ENCODE results near the gene SPON1. TPM values are rescaled to one million over a fixed set of nuclear protein-coding genes. Genes with fewer than 3 reads are reported as not detected.
"Not testable (repeated sequence)": the region's sequence is repeated elsewhere in the genome, so short reads cannot be mapped to it uniquely, and the experiment has no call there.

SPON1 gene
- total RNA-seq, 1 donor from 2014 or later: 0.47 TPM

GRCh38 chr11:14075118-14076078 lies 112.9 kb downstream of the SPON1 start:
- DNase-seq (ENCODE audit: extremely low read depth, low read depth, low spot score): no peak

- no peak for DNase-seq (ENCODE audit: extremely low read depth, low read depth, low spot score)
Observed at GRCh38 chr11:14079011-14079410, 116.5 kb downstream of the SPON1 start.

DNA sequence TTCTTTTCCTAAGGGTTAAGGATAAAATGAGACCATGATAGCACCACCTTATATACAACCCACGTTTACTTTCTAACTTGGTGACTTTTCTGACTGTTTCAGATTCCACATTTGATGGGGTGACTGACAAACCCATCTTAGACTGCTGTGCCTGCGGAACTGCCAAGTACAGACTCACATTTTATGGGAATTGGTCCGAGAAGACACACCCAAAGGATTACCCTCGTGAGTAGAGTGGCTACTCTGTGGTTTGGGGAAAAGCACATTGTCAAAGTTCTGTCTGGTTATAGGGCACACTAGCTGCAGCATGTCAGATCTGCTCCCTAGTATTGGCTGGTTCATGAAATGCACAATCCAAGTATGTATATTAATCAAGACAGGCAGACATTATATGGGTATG lies 117.3 kb downstream of the SPON1 start:
- no peak for DNase-seq (ENCODE audit: extremely low read depth, low read depth, low spot score)

GRCh38 chr11:14081581-14082231 lies 119.2 kb downstream of the SPON1 start:
- no peak for DNase-seq (ENCODE audit: extremely low read depth, low read depth, low spot score)

GRCh38 chr11:14082338-14082737 lies 119.8 kb downstream of the SPON1 start:
- no peak for DNase-seq (ENCODE audit: extremely low read depth, low read depth, low spot score)

GRCh38 chr11:14088861-14089260 lies 126.3 kb downstream of the SPON1 start:
- not testable (repeated sequence) for DNase-seq (ENCODE audit: extremely low read depth, low read depth, low spot score)

DNA sequence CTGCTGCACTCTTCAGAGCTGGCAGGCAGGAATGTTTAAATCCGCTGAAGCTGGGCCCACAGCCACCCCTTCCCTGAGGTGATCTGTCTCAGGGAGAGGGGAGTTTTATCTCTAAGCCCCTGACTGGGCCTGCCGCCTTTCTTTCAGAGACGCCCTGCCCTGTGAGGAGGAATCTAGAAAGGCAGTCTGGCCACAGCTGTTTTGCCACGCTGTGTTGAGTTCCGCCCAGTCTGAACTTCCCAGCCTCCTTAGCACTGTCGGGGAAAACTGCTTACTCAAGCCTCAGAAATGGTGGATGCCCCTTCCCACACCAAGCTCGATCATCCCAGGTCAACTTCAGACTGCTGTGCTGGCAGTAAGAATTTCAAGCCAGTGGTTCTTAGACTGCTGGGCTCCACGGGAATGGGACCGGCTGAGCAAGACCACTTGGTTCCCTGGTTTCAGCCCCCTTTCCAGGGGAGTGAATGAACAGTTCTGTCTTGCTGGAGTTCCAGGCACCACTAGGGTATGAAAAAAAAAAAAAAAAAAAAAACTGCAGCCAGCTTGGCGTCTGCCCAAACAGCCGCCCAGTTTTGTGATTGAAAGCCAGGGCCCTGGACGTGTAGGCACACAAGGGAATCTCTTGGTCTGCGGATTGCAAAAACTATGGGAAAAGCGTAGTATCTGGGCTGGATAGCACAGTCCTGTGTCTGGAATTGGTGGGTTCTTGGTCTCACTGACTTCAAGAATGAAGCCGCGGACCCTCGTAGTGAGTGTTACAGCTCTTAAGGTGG lies 127.4 kb downstream of the SPON1 start:
- DNase-seq (ENCODE audit: extremely low read depth, low read depth, low spot score): no peak

DNA sequence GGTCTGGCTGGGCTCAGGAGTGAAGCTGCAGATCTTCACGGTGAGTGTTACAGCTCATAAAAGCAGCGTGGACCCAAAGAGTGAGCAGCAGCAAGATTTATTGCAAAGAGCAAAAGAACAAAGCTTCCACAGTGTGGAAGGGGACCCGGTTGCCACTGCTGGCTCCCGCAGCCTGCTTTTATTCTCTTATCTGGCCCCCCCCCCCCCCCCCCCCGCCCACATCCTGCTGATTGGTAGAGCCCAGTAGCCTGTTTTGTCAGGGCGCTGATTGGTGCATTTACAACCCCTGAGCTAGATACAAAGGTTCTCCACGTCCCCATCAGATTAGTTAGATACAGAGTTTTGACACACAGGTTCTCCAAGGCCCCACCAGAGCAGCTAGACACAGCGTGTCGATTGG lies 128.1 kb downstream of the SPON1 start:
- DNase-seq (ENCODE audit: extremely low read depth, low read depth, low spot score): not testable (repeated sequence)

DNA sequence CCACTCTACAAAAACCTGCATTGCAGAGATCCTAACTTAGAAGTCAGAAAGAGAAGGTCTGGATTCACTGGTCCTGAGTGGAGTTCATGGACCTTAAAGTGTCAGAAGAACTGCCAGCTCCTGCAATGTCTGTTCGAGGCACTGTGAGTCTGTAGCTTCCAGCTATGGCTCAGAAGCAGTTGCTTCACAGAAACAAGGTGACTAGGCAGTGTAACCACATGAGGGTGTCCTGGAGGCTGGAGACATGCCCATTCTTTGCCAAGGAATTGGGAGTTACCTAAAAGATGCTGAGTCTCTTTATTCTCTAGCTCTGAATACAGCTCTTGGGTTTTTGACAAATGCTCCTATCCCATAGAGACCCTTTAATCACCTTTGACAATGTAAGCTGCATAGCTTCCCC lies 130.5 kb downstream of the SPON1 start:
- DNase-seq (ENCODE audit: extremely low read depth, low read depth, low spot score): no peak

GRCh38 chr11:14094481-14095037 lies 132.0 kb downstream of the SPON1 start:
- DNase-seq (ENCODE audit: extremely low read depth, low read depth, low spot score): no peak

DNA sequence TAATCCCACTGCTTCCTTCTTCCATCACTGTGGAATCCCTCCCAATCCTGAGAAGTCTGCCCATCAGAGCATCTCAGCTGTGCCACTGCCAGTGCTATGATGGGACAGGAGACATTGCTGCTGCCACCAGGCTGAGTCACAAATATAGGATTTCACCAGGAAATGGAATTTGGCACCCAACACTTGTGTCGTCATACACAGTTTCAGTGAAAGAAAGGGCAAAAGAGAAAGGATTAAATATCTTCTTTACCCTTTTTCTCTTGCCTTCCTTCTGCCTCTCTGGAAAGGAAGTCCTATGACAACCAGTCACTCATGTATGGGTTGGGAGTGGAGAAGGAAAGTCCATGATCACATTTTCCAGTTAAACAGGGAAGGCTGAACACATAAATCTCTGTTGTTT lies 133.4 kb downstream of the SPON1 start:
- DNase-seq (ENCODE audit: extremely low read depth, low read depth, low spot score): no peak

DNA sequence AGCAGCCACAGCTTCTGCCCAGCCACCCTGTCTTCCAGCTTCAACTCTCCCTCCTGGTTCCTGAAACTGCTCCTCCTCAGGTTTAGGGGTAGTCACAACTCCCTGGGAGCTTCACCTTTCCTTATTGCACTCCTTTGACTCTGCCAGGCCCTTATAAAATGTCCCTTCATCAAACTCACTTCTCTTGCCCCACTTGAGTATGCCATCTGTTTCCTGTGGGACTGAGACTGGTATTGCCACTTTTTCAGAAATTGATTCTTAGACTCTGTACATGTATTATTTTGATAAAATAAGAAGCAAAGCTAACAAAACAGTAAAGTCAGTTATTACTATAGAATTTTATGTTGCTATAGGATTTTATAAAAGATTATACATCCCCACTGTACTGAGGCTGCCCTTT lies 134.1 kb downstream of the SPON1 start:
- DNase-seq (ENCODE audit: extremely low read depth, low read depth, low spot score): no peak

DNA sequence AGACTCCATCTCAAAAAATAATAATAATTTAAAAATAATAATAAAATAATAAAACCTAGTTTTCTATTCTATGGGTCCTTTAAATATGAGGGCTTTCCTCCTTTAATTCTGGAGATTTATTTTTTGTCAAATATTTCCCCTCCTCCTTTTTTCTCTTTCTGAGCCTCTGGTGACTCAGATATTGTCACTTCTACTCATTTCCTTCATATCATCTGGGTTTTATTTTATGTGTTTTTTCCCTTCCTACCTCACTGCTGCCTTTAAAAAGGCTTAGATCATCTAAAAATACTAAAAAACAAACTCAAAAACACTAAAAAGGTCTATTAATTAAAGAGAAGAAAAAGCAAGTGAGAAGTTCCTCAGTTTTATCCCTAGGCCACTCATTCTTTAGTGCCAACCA lies 138.9 kb downstream of the SPON1 start:
- no peak for DNase-seq (ENCODE audit: extremely low read depth, low read depth, low spot score)

DNA sequence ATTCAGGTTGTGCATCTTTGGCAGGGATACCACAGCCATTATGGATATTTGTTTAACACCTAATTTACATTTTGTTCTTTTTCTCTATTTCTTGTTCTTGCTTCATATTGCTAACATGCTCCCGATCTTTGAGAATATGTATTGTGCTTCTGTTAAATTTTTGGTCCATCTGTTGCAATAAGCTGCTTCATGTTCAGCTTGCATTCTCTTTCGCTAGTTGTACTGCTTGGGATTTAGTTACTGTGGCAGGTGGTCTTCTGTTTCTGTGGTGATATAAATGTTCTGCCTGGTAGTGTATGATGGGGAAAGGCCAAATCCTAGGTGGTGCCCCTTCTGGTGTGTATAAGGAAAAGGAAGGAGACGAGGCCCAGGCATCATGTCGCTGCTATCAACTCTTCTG lies 140.2 kb downstream of the SPON1 start:
- DNase-seq (ENCODE audit: extremely low read depth, low read depth, low spot score): no peak

DNA sequence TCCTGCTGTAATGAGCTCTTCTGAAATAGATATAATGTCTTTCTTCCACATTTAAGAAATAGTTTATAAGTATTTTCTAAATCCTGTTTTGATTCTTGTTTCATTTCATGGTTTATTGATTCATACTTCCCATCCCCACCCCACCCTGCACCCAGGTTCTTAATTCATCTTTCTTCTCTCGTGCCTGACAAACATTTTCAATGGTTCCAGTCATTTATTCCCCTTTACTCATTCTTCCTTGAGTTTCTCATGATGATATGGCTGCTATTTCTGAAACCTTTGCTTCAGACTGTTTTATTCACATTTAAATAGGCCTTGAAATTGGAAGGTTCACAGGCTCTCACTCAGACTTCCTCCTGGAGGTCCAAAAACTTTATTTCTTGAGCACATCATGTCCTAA lies 142.9 kb downstream of the SPON1 start:
- no peak for DNase-seq (ENCODE audit: extremely low read depth, low read depth, low spot score)

- no peak for DNase-seq (ENCODE audit: extremely low read depth, low read depth, low spot score)
Observed at GRCh38 chr11:14106303-14107049, 144.0 kb downstream of the SPON1 start.

GRCh38 chr11:14107050-14107430 lies 144.5 kb downstream of the SPON1 start:
- no peak for DNase-seq (ENCODE audit: extremely low read depth, low read depth, low spot score)

- DNase-seq (ENCODE audit: extremely low read depth, low read depth, low spot score): no peak
Observed at GRCh38 chr11:14109742-14110141, 147.2 kb downstream of the SPON1 start.

- no peak for DNase-seq (ENCODE audit: extremely low read depth, low read depth, low spot score)
Observed at GRCh38 chr11:14110629-14111028, 148.1 kb downstream of the SPON1 start.

DNA sequence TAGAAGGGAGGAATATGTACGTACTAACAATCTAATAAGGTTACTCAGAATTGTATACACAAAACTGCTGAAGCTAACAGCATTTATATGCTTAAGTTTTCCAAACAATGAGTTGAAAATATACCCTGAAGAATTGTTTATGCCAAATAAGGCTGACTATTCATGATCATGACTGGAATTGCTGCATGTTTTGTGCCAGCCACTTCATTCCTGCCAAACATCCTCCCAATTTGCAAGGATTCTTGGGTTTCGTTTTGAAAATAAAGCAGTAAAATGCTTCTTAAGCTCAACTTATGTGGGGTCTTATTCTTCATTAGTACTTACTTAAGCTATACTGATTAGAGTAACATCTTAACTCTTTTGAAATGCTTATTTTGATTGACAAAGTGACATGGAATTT lies 149.0 kb downstream of the SPON1 start:
- no peak for DNase-seq (ENCODE audit: extremely low read depth, low read depth, low spot score)
